ENCODE data around the gene MAB21L2.

DNA sequence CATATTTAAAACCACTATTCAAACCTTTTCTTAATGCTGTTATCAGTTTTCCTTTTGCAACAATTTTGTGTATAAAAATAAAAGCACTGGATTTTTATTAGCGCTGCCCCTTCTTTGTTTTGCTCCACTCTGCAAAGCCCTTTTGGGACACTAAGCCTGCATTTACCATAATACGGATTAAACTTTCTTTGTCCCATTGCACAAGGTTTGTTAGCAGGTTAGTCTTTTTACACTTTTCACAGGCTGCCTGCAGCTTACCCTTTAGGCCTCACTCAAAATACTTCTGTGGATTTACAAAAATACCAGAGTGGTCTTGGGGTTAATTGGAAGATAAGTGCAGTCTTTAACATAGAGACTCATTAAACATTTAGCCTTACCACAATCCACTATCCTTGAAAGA is 35.7 kb upstream of the MAB21L2 start:
- TF ChIP-seq POLR2A (IDR thresholded peaks at IDR 0.05) (no peak), CTCF (IDR thresholded peaks at IDR 0.05) (no peak)
